Neuronal stem cell (in vitro differentiated cells): ENCODE data around the gene ARHGAP1.

ENCODE experiments used
- DNase-seq: peaks from one replicate; pipeline ENCODE4 v3.0.0-alpha.2; 2013; ENCODE audit warnings: low spot score
- H2AFZ ChIP-seq: one replicate; pipeline ENCODE4 v1.6.1; 2013; ENCODE audit warnings: mild to moderate bottlenecking, low read length, inconsistent platforms
- H2AK5ac ChIP-seq: 2 replicates; pipeline ENCODE4 v1.6.1; 2013; ENCODE audit warnings: low read depth, mild to moderate bottlenecking, inconsistent platforms, low read length, moderate library complexity, mixed read lengths
- H2BK120ac ChIP-seq: 2 replicates; pipeline ENCODE4 v1.6.1; 2013; ENCODE audit warnings: low read depth, mild to moderate bottlenecking, inconsistent platforms, low read length, moderate library complexity, mixed read lengths
- H2BK12ac ChIP-seq: one replicate; pipeline ENCODE4 v1.6.1; 2013; ENCODE audit warnings: low read length, inconsistent platforms
- H2BK15ac ChIP-seq: 2 replicates; pipeline ENCODE4 v1.6.1; 2013; ENCODE audit warnings: mild to moderate bottlenecking, low read length, inconsistent platforms, mixed read lengths
- H2BK5ac ChIP-seq: one replicate; pipeline ENCODE4 v1.6.1; 2013; ENCODE audit warnings: inconsistent platforms, mild to moderate bottlenecking, low read length, moderate library complexity
- H3K14ac ChIP-seq: one replicate; pipeline ENCODE4 v1.6.1; 2013; ENCODE audit warnings: low read length, inconsistent platforms
- H3K18ac ChIP-seq: 2 replicates; pipeline ENCODE4 v1.6.1; 2013; ENCODE audit warnings: low read length, inconsistent platforms
- H3K23ac ChIP-seq: 2 replicates; pipeline ENCODE4 v1.6.1; 2013; ENCODE audit warnings: low read depth, mild to moderate bottlenecking, mixed read lengths, low read length, inconsistent platforms; ENCODE audit not compliant: poor library complexity
- H3K27ac ChIP-seq: replicated peaks from 3 replicates; pipeline ENCODE4 v1.5.1; 2013; ENCODE audit warnings: low read length, inconsistent platforms
- H3K27me3 ChIP-seq, 3 experiments: 2 replicates each; pipeline ENCODE4 v1.6.1; 2013; ENCODE audit warnings: low read length in 3 of 3, mild to moderate bottlenecking in 2 of 3, inconsistent platforms in 1 of 3, low read depth in 1 of 3, mixed read lengths in 1 of 3, moderate library complexity in 1 of 3; ENCODE audit not compliant: control insufficient read depth in 3 of 3, insufficient read depth in 3 of 3
- H3K36me3 ChIP-seq, 2 donors: replicated peaks in 1 of 2; 2 replicates each; pipeline ENCODE4 v1.6.1; 2013; ENCODE audit warnings: low read length in 2 of 2; ENCODE audit not compliant: control insufficient read depth in 2 of 2, insufficient read depth in 2 of 2
- H3K4ac ChIP-seq: 2 replicates; pipeline ENCODE4 v1.6.1; 2013; ENCODE audit warnings: inconsistent platforms, mild to moderate bottlenecking, low read length, moderate library complexity
- H3K4me1 ChIP-seq, 2 donors: 1 replicate in 1 of 2; 2 replicates in 1 of 2; pipeline ENCODE4 v1.6.1; 2013; ENCODE audit warnings: low read length in 2 of 2, low read depth in 1 of 2; ENCODE audit not compliant: control insufficient read depth in 2 of 2, insufficient read depth in 1 of 2
- H3K4me2 ChIP-seq: one replicate; pipeline ENCODE4 v1.6.1; 2013; ENCODE audit warnings: mild to moderate bottlenecking, low read length, inconsistent platforms; ENCODE audit not compliant: insufficient read depth, poor library complexity, severe bottlenecking
- H3K4me3 ChIP-seq, 2 donors: 2 replicates each; pipeline ENCODE4 v1.5.1; 2013; ENCODE audit warnings: low read length in 2 of 2, mild to moderate bottlenecking in 2 of 2, inconsistent platforms in 1 of 2, moderate library complexity in 1 of 2
- H3K79me1 ChIP-seq: one replicate; pipeline ENCODE4 v1.6.1; 2013; ENCODE audit warnings: low read depth, mild to moderate bottlenecking, inconsistent platforms, low read length, moderate library complexity
- H3K9ac ChIP-seq: one replicate; pipeline ENCODE4 v1.6.1; 2013; ENCODE audit warnings: mild to moderate bottlenecking, low read depth, low read length, inconsistent platforms; ENCODE audit not compliant: poor library complexity
- H3K9me3 ChIP-seq, 2 donors: replicated peaks in 1 of 2; 2 replicates each; pipeline versions ENCODE3 to v1.6.1; 2013; ENCODE audit warnings: low read length in 2 of 2, mild to moderate bottlenecking in 2 of 2, inconsistent platforms in 1 of 2, low read depth in 1 of 2, mixed read lengths in 1 of 2, moderate library complexity in 1 of 2; ENCODE audit not compliant: control insufficient read depth in 2 of 2, insufficient read depth in 1 of 2
- H4K8ac ChIP-seq: one replicate; pipeline ENCODE4 v1.6.1; 2013; ENCODE audit warnings: low read depth, mild to moderate bottlenecking, inconsistent platforms, low read length, moderate library complexity
- H4K91ac ChIP-seq: one replicate; pipeline ENCODE4 v1.6.1; 2013; ENCODE audit warnings: low read length, low read depth, mild to moderate bottlenecking, inconsistent platforms; ENCODE audit not compliant: poor library complexity
- WGBS, 2 donors: extraction: QIAGEN DNeasy Blood & Tissue Kit; methylation state at CpG; one replicate each; pipeline ENCODE4 v1.1.7; 2013; ENCODE audit warnings: missing lambda C conversion rate in 2 of 2, mixed read lengths in 1 of 2; ENCODE audit not compliant: insufficient read length in 2 of 2, insufficient replicate concordance in 1 of 2; ENCODE audit errors: extremely low coverage in 2 of 2; 5-methylcytosine and 5-hydroxymethylcytosine counted together

ARHGAP1 gene

DNA sequence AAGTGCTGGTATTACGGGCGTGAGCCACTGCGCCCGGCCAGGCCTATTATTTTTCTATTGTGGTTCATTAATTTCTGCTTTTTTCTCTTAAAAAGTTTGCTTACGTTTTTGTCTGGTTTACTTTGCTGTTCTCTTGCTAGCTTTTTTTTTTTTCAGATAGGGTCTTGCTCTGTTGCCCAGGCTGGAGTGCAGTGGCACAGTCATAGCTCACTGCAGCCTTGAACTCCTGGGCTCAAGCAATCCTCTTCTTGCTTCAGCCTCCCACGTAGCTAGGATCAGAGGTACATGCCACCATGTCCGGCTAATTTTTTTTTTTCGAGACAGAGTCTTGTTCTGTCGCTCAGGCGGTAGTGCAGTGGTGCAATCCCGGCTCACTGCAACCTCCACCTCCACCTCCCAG is 37.3 kb upstream of the ARHGAP1 start:
- no peak overlapping the region for H3K23ac ChIP-seq
- H2BK120ac ChIP-seq = no peak overlapping the region
- no peak for DNase-seq
- peaks cover 12 to 29% of the 10 kb centered on the region in 2 donors for H3K36me3 ChIP-seq
- no peak overlapping the region for H3K4me2 ChIP-seq
- H4K91ac ChIP-seq = no peak overlapping the region
- no peak overlapping the region for H2BK15ac ChIP-seq
- no peak overlapping the region for H2AFZ ChIP-seq
- H2AK5ac ChIP-seq = no peak overlapping the region
- H2BK12ac ChIP-seq = no peak overlapping the region
- no peaks in the 10 kb centered on the region for H3K9me3 ChIP-seq
- H3K9ac ChIP-seq = no peak overlapping the region
- no peak overlapping the region for H3K27ac ChIP-seq
- H3K14ac ChIP-seq = no peak overlapping the region
- H4K8ac ChIP-seq = no peak overlapping the region
- no peak overlapping the region for H2BK5ac ChIP-seq
- H3K79me1 ChIP-seq = no peaks in the 10 kb centered on the region
- H3K4ac ChIP-seq = no peak overlapping the region
- no peak overlapping the region for H3K18ac ChIP-seq
- no peaks in the 10 kb centered on the region for H3K4me1 ChIP-seq
- WGBS, 2 donors = no CpG with 5 or more reads among the region's 11 CpGs
- H3K4me3 ChIP-seq = no peak overlapping the region
- H3K27me3 ChIP-seq = no peaks in the 10 kb centered on the region

- DNase-seq = no peak
- Histone ChIP-seq H4K91ac (no peak overlapping the region), H2AK5ac (no peak overlapping the region), H3K4ac (no peak overlapping the region), H4K8ac (no peak overlapping the region), H3K4me1 (no peaks in the 10 kb centered on the region), H2BK5ac (no peak overlapping the region), H3K27ac (no peak overlapping the region), H3K14ac (no peak overlapping the region), H2BK12ac (no peak overlapping the region), H3K9ac (no peak overlapping the region), H3K9me3 (no peaks in the 10 kb centered on the region), H3K4me3 (no peak overlapping the region), H3K36me3 (peaks cover 4 to 18% of the 10 kb centered on the region in 2 donors), H3K23ac (no peak overlapping the region), H2BK15ac (no peak overlapping the region), H3K18ac (no peak overlapping the region), H2BK120ac (no peak overlapping the region), H3K27me3 (no peaks in the 10 kb centered on the region), H3K4me2 (no peak overlapping the region), H2AFZ (no peak overlapping the region), H3K79me1 (no peaks in the 10 kb centered on the region)
- WGBS, 2 donors = no CpG with 5 or more reads among the region's 5 CpGs
These were observed 36.2 kb upstream of the ARHGAP1 start for GRCh38 chr11:46736615-46737014.

DNA sequence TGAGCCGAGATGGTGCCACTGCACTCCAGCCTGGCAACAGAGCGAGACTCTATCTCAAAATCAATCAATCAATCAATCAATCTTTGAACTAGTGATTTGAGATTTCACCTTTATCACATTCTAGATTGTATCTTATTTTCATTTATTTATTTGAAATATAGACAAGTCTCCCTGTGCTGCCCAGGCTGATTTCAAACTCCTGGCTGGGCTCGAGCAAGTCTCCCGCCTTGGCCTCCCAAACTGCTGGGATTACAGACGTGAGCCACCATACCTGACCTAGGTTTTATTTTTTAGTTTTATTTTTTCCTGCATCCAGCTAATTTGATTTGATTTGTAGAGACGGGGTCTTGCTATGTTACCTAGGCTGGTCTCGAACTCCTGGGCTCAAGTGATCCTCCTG is 35.7 kb upstream of the ARHGAP1 start:
- Histone ChIP-seq H3K4ac (no peak overlapping the region), H3K4me3 (no peak overlapping the region), H4K8ac (no peak overlapping the region), H3K27me3 (no peaks in the 10 kb centered on the region), H3K9ac (no peak overlapping the region), H2AFZ (no peak overlapping the region), H2AK5ac (no peak overlapping the region), H3K18ac (no peak overlapping the region), H3K27ac (no peak overlapping the region), H3K9me3 (no peaks in the 10 kb centered on the region), H3K4me2 (no peak overlapping the region), H2BK5ac (no peak overlapping the region), H2BK15ac (no peak overlapping the region), H3K79me1 (no peaks in the 10 kb centered on the region), H3K14ac (no peak overlapping the region), H2BK12ac (no peak overlapping the region), H3K4me1 (no peaks in the 10 kb centered on the region), H3K36me3 (peaks cover 2 to 14% of the 10 kb centered on the region in 2 donors), H4K91ac (no peak overlapping the region), H2BK120ac (no peak overlapping the region), H3K23ac (no peak overlapping the region)
- whole genome bisulfite sequencing, 2 donors = no CpG with 5 or more reads among the region's 7 CpGs
- DNase-seq = no peak

DNA sequence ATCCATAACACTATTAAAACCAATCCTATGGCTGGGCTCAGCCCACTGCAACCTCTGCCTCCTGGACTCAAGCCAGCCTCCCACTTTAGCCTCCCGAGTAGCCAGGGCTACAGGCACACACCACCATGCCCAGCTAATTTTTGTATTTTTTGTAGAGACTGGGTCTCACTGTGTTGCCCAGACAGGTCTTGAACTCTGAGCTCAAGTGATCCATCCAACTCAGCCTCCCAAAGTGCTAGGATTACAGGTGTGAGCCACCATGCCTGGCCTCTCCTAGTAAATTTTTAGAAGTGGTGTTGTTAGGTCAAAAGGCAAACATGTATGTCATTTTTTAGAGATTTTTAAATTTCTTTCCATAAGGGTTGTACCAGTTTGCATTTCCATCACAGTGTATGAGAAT is 32.8 kb upstream of the ARHGAP1 start:
- Histone ChIP-seq H2BK15ac (no peak overlapping the region), H4K8ac (no peak overlapping the region), H2BK12ac (no peak overlapping the region), H3K18ac (no peak overlapping the region), H3K9me3 (no peaks in the 10 kb centered on the region), H3K79me1 (no peaks in the 10 kb centered on the region), H3K9ac (no peak overlapping the region), H2BK120ac (no peak overlapping the region), H3K36me3 (no peaks in the 10 kb centered on the region), H2AK5ac (no peak overlapping the region), H3K27ac (no peak overlapping the region), H3K4me1 (no peaks in the 10 kb centered on the region), H4K91ac (no peak overlapping the region), H3K4ac (no peak overlapping the region), H3K23ac (no peak overlapping the region), H2AFZ (no peak overlapping the region), H3K27me3 (no peaks in the 10 kb centered on the region), H3K4me3 (no peak overlapping the region), H3K14ac (no peak overlapping the region), H2BK5ac (no peak overlapping the region), H3K4me2 (no peak overlapping the region)
- no CpG with 5 or more reads among the region's 1 CpG for WGBS, 2 donors
- DNase-seq = no peak
